Fibroblast of skin of right biceps (primary cell): ENCODE results near the gene TNFRSF13B.

Source experiments
- DNase-seq: peaks from one replicate; pipeline ENCODE4 v3.0.0-alpha.2; 2013

Gene TNFRSF13B

DNA sequence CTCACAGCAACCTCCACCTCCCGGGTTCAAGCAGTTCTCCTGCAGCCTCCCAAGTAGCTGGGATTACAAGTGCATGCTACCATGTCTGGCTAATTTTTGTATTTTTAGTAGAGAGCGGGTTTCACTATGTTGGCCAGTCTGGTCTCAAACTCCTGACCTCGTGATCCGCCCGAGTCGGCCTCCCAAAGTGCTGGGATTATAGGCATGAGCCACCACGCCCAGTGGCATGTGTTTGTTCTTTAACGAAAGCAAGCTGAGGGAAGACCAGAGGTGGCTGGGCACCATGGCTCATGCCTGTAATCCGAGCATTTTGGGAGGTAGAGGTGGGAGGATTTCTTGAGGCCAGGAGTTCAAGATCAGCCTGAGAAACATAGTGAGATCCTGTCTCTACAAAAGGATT, 18.1 kb downstream of the TNFRSF13B start:
- DNase-seq, result no peak

DNA sequence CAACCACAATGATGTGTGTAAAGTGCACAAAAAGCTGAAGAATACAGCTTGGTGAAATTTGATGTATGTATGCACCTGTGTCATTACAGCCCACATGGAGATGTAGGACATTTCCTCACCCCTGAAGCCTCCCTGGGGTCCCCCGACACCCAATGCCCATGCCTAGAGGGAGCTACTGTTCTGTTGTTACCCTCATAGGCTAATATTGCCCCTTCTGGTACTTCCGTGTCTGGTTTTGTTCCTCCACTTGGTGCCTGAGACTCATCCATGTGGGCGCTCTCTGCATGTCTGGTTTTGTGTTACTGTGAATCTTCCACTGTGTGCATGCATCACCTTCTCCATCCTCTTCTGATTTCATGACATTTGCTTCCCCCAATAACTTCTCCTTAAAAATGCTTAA, 18.6 kb downstream of the TNFRSF13B start:
- DNase-seq, result no peak

DNA sequence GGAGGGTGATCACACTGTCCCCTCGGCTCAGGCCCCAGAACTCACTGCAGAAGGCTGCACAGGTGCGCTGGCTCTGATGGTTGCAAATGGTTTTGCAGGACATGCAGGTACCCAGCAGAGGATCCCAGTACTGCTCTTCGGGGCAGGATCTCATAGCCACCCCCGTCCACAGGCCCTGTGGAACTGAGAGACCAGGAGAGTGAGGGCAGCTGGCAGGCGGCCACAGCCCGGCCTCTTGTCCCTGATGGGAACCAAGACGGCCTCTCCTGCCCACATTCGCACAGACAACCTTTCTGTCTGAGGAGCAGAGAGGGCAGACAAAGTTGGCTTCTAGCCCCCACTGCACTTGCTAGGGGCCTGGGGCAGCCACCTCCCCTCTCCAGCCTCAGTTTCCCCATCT, 19.5 kb downstream of the TNFRSF13B start:
- DNase-seq, result no peak

DNA sequence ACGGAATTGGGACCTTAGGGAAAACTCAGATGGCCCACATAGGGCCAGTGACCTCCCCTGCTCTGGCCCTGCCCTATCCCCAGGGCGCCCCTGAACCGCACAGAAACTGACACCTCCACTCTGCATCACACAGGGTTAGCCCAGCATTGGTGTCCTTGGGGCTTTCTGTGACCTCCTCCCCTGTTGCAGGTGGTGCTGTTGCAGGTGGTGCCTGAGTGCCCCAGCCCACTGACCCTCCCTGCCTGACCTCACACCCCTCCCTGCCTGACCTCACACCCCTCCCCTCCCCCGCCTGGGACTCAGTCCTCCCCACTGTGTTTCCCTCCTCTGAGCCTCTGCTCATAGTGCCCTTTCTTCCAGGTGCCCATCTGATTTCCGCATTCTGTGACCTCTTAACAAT, 21.4 kb downstream of the TNFRSF13B start:
- DNase-seq, result no peak

DNA sequence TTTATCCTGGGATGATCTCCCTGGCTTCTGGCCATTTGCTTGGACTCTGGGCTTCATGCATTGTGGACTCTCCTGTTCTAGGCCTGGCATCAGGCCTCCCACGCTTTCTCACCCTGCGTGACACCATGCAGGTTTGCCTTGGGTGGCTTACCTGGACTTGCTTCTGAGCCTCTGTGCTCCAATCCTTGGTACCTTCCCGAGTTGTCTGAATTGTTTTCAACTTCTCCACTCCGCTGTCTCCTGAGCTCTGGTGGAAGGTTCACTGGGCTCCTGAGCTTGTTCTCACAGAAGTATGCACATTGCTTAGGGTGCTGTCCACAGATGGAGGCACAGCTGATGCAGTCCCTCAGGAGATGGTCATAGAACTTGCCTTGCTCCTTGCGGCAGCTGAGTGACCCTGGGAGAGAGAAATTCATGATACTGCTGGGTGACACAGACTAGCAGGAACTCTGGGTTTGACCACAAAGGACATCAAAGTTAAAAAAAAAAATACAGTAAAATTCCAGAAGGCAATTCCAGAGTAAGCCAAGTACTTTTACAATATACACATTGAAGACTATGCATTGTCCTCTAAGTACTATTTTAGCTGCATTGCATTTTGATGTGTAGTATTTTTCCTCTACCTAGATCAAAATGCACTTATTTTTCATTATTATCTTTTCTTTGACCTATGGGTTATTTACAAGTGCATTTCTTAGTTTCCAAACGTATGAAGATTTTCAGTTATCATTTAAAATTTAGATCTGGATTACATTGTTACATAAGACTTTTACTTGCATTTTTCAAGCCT, 23.1 kb downstream of the TNFRSF13B start:
- no peak for DNase-seq

DNA sequence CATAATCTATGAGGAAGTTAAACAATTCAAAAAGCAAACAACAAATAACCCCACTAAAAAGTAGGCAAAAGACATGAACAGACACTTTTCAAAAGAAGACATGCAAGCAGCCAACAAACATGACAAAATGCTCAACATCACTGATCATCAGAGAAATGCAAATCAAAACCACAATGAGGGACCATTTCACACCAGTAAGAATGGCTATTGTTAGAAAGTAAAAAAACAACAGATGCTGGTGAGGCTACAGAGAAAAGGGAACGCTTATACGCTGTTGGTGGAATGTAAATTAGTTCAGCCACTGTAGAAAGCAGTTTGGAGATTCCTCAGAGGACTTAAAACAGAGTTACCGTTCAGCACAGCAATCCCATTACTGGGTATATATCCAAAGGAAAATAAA, 24.4 kb downstream of the TNFRSF13B start:
- DNase-seq, result no peak

DNA sequence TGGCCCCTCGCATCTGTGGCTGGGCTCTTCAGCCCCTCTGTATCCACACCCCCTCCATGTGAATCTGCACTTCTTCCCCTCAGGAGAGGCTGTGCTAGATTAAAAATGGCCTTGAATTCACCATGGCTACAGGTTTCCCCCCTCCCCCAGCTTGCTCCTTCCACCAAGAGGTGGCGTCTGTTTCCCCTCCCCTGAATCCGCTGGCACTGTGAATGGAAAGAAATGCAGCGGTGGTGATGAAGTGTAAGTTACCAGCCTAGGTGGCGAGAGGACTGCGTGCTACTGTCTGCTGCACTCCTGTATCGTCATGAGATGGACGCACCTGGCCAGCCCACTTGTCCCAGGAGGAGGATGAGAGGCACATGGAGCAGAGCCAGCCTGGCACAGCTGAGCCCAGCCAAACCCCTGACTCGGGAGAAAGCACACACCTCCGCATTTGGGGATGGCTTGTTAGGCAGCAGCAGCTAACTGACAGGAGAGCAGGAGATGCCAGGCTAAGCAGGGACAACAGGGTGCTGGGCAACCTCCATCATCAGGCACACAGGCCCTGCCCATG, 26.2 kb downstream of the TNFRSF13B start:
- no peak for DNase-seq

DNA sequence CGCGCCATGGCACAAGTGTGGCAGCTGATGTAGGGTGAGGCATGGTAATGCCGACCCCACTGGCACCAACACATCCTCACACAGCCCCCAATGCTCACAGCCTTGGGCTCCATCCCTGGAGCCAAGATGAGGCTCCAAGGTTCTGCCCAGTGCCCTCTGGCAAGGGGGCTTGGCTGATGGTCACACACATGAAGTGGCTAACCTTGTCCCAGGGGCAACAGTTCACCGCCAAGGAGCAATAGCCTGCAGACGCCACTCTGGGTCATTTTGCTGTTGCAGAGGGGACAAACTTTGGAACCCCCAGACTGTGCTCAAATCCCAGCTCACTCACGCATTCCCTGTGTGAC, 26.8 kb downstream of the TNFRSF13B start:
- no peak for DNase-seq

DNA sequence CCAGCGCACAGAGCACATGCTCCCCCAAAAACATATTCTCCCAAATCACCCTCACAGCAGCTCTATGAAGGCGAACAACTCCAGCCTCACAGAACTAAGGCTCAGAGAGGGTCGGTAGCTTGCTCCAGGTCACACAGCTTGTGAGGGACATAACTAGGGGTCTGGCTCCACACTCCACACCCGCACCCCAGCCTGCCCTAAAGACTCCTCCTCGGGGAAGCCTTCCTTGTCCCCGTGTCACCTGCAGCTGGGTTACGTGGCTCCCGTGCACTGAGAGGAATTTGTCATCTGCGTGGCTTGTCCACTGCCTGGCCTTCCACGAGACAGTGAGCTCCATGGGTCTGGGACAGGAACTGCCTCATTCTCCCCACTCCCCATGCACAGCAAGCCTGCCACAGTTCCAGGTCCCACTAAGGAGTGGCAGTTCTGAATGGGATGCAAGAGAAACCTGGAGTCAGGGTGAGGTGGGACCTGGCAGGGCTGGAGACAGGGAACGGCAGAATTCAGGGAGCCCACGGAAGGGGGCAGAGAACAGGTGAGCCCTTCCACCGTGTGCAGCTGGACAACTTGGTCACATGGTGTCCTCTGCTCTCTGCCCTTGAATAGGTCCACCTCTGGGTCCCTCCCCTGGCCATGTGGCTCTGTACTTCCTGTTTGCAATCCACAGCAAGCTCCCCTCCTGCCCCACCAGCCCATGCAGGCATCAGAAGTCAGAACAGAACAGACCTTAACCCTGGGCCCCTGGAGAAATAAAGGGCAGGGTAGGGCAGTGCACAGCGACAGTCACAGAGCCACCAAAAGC, 27.4 kb downstream of the TNFRSF13B start:
- no peak for DNase-seq

DNA sequence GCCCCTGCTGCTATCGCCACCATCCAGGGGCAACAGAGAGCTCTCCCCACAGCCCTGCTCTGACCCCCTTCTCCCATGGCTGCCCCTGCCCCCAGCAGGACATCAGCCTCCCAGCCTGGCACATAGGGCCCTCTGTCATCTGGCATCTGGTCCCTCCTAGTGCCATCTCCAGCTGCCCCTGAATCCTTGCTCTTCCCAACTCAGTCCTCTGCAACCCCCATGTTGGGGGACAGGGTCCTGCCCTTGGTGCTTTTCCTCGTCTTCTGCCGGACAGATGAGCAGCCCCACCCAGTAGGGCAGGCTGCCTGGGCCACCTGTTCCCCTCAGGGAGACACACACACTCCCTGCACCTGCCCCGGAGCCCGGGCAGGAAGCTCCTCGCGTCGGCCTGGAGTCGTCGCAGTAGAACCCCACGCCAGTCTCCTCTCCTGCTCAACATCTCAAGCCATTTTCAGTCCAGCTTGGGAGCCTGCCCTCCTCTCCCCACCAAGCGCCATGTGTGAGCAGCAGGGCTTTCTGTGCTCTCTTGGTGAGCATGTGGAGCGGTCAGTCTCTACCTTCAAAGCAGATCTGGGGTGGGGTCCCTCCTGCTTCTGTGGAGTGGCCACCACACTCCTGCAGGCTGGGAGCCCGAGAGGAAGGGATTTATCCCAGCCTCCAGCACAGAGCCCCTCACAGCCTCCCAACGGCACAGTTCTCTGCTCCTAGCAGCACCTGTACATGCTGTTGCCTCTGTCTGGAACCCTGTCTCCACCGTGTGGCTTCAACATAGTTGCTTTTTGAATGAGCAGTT, 28.2 kb downstream of the TNFRSF13B start:
- no peak for DNase-seq

DNA sequence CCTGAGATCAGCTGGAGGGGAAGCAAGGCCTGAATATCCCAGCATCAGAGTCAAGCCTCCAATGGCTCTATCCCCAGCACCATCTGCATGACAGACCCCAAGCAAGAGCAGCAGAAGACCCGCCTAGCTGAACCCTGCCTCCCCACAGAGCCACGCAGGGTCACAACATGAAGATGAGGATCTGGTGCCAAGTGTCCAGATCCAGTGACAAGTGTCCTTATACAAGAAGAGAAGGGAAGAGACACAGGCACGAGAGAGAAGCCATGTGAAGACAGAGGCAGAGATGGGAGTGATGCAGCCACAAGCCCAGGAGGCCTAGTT, 28.9 kb downstream of the TNFRSF13B start:
- no peak for DNase-seq

DNA sequence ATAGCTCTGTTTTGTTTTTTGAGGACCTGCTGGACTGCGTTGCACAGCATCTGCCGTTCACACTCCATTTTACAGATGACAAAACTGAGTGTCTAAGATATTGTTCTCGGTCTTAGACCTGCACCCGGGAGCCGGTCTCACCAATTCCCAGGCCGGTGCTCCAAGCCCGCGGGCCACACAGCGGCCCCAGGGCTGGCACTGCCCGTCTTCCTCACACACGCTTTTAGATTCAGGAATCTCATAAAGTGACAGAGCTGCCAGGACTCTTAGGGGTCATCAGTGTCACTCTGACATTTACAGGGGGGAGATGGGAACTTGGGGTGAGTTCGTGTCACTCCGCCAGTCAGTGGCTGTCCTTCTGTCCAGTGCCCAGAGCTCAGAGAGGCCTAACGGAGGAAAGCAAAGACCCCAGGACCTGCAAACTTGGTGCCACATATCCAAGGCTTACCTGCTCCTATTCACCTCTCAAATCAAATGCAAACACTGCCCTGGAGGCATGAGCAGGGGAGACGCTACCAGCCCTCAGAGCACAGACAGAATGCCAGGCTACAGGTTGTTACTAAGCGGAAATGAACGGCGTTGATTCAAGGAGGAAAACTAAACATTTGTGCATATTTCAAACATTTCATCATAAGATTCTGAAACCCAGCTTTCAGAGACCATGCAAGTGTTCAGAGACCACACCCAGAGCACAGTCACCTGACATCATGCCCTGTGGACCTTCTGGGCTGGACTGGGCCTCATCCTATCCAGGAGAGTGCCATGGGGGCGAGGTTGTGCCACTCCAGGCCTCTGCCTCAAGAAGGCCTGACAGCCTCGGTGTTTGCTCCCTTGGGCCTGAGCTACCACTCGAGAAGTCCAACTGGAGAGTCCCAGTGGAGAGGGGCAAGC, 29.5 kb downstream of the TNFRSF13B start:
- no peak for DNase-seq

DNA sequence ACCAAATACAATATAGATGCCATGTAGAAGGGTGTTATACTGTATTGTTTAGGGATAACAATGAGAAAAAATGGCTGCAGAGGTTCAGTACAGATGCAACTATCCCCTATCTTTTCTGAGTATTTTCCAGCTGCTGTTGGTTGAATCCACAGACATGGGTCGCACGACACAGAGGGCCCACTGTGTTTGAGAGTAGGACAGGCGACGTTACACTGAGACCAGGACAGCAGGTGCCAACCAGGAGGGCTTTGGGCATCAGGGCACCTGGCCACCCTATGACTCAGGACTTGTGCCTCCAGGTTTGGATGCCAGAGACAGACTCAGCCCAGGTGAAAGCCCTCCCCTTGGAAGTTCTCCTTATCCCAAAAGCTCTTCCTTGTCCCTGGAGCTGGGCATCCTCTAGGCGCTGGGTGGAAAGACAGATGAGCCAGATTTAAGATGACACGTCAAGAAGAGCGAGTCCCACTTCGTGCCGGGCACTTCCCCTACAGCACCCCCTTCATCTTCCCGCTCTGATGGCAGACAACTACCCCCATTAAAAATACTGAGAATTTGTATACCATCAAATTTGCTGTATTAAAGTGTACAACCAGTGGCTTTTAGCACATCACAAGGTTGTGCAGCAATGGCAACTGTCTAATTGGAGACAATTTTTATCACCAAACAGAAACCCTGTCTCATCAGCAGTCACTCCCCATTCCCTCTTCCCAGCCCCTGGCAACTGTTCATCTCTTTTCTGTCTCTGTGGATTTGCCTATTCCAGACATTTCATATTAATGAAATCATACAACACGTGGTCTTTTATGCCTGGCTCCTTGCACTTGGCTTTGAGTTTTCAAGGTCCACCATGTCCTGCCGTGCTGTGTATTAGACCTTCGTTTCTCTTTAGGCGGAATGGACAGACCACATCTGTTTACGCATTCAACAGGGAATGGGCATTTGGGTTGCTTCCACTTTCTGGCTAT, 30.6 kb downstream of the TNFRSF13B start:
- peak; percentile 38 for DNase-seq

DNA sequence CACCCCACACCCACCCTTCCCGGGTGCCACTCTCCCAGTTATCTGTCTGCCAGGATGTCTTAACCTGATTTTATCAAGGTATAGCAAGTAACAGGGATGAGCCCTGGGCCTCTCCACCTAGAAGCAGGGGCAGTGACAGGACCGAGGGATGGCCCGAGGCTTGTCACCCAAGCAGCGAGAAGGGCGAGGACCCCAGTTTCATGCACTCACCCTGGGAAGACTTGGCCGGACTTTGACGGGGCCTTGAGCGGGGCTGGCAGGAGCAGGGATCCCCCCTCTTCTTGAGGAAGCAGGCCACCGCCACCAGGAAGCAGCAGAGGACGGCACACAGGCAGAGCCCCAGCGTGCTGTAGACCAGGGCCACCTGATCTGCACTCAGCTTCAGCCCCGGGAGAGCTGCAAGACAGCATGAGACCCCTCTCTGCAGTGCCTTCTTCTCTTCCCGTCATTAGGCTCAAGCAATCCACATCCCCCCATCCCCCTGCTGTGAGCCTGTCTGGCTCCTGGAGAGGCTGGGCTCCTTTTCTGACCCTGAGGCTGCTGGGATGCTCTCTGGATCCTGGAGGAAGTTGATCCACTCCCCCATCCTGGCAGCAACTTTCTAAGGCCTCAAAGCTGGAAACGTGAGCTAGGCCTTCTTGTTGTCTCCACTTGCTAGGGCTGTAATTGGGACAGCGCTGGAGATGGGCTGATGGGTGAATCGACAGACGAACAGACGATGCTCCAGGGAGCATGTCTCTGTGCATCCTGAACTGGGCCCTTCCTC, 31.6 kb downstream of the TNFRSF13B start:
- no peak for DNase-seq

DNA sequence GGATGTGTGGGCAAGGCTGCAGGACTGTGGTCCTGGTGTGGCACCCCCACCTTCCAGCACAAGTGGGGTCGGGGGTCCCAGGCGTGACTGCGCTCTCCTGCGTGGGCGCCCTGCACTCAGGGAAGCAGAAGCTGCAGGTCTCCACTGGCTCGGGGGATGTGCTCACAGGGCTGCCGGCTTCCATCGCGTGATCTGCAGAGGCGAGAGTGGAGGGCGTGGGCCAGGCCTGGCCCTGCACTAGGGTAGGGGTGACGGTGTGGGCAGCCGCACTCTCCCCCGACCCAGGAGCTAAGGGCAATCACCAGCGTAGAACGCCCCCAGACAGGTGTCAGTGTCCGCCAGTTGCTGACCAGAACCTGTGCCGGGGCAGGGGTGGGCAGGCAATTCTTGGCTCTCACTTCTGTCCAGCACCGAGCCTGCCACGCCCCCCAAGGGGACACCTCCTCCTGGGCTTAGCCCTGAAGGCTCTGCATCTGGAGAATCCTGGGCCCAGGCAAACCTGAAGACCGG, 32.3 kb downstream of the TNFRSF13B start:
- no peak for DNase-seq

DNA sequence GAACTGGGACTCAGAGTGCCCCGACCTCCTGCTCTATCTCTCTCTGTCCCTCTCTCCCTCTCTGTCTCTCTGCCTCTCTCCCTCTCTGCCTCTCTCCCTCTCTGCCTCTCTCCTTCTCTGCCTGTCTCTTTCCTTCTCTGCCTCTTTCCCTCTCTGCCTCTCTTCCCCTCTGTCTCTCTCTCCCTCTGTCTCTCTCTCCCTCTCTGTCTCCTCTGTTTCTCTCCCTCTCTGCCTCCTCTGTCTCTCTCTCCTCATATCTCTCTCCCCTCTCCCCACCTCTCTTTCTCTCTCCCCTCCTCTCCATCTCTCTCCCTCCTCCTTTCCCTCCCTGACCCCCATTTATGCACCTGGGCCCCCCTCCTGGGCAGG, 32.7 kb downstream of the TNFRSF13B start:
- no peak for DNase-seq

DNA sequence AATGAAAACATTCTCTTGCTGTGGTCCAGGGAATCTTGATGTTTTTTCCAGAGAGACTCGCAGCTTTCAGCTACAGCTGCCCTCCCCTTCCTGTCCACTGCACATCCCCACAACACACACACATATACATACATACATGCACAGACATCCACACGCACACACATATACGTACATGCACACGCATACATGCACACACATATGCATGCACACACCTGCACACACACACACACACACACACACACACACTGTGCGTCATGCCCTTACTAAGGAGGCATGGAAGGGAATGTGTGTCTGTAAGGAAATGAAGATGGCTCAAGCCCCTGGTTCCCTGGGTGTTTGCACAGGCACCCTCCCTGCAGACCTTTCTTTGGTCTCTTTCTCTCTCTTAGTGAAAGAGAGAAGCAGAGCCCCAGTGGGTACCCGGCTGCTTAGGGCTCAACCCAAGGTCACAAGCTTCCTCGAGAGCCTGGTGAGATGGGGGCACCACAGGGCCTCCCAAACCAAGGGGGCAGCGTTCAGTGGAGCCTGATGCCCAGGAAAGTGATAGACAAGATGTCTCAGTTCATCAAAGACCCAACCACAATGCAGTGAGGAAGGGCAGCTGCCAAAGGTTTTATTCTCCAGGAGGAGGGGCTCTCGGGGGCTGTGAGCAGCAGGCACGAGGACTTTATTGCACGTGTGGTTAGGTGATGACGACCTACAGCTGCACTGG, 33.3 kb downstream of the TNFRSF13B start:
- DNase-seq, result no peak

DNA sequence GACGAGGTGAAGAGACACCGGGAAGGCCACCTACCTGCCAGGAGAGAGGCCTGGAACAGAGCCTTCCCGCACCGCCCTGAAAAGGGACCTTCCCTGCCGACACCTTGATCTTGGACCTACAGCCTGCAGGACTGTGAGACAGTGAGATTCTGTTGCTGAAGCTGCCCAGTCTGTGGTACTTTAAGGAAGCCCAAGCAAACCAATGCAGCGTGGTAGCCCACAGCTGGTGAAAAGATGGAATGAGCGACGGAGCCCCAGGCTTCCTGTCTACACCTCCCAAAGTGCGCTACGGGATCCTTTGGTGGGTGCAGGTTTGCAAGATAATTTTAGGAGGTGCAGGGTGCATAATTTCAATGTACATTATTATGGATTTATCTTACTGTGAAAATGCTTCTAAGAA, 33.9 kb downstream of the TNFRSF13B start:
- no peak for DNase-seq

DNA sequence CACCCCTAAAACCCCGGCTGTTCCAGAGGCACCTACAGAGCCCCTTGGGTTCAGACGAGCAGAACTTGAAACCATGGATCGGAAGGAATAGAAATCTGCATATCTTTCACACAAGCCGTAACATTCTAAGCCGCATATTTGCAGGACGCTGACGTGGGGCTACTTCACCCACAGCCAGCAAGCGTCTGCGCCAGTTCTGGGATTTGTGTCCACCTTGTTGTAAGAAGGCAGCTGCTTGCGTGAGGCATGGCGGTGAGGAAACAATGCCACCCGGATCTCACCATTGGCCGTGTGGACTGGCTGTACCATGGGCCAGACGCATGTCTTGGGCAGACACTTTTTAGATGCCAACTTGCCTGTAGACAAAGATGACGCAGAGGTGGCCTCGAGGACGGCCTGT, 34.5 kb downstream of the TNFRSF13B start:
- DNase-seq, result no peak
